Neuron (in vitro differentiated cells): ENCODE results near the gene BCL11A.

Experiments
- H2AFZ ChIP-seq: one replicate; pipeline ENCODE4 v1.6.1; 2013; ENCODE audit warnings: low read depth, mild to moderate bottlenecking, inconsistent platforms, low read length, moderate library complexity
- H3K27me3 ChIP-seq: one replicate; pipeline ENCODE4 v1.6.1; 2013; ENCODE audit warnings: low read length; ENCODE audit not compliant: insufficient read depth
- H3K36me3 ChIP-seq: one replicate; pipeline ENCODE4 v1.6.1; 2013; ENCODE audit warnings: low read length; ENCODE audit not compliant: insufficient read depth
- H3K4me1 ChIP-seq: one replicate; pipeline ENCODE4 v1.6.1; 2013; ENCODE audit warnings: low read length; ENCODE audit not compliant: insufficient read depth
- H3K4me3 ChIP-seq: 2 replicates; pipeline ENCODE4 v1.5.1; 2013; ENCODE audit warnings: mild to moderate bottlenecking, low read length, moderate library complexity
- H3K9me3 ChIP-seq: one replicate; pipeline ENCODE4 v1.6.1; 2013; ENCODE audit warnings: low read length

BCL11A gene

GRCh38 chr2:60534052-60534685 is 19.3 kb downstream of the BCL11A start:
- Histone ChIP-seq H3K4me1 (peaks cover 12% of the 10 kb centered on the region), H3K9me3 (peaks cover 2% of the 10 kb centered on the region), H3K36me3 (no peaks in the 10 kb centered on the region), H3K27me3 (peaks cover 70% of the 10 kb centered on the region), H2AFZ (no peak overlapping the region), H3K4me3 (no peak overlapping the region)

GRCh38 chr2:60533101-60534051 is 20.1 kb downstream of the BCL11A start:
- no peak overlapping the region for H3K4me3 ChIP-seq
- no peaks in the 10 kb centered on the region for H3K36me3 ChIP-seq
- H2AFZ ChIP-seq, result no peak overlapping the region
- H3K9me3 ChIP-seq, result peaks cover 2% of the 10 kb centered on the region
- H3K27me3 ChIP-seq, result peaks cover 64% of the 10 kb centered on the region
- peaks cover 12% of the 10 kb centered on the region for H3K4me1 ChIP-seq

- Histone ChIP-seq H3K27me3 (peaks cover 58% of the 10 kb centered on the region), H3K9me3 (peaks cover 2% of the 10 kb centered on the region), H3K36me3 (no peaks in the 10 kb centered on the region), H3K4me3 (no peak overlapping the region), H2AFZ (no peak overlapping the region), H3K4me1 (peaks cover 12% of the 10 kb centered on the region)
These were observed 21.0 kb downstream of the BCL11A start for GRCh38 chr2:60532421-60532820.

- Histone ChIP-seq H3K9me3 (peaks cover 2% of the 10 kb centered on the region), H3K27me3 (peaks cover 58% of the 10 kb centered on the region), H2AFZ (no peak overlapping the region), H3K4me3 (no peak overlapping the region), H3K4me1 (peaks cover 12% of the 10 kb centered on the region), H3K36me3 (no peaks in the 10 kb centered on the region)
These were observed 21.7 kb downstream of the BCL11A start for GRCh38 chr2:60531701-60532133.

GRCh38 chr2:60530660-60531281 is 22.7 kb downstream of the BCL11A start:
- no peak overlapping the region for H2AFZ ChIP-seq
- H3K36me3 ChIP-seq, result no peaks in the 10 kb centered on the region
- H3K4me3 ChIP-seq, result no peak overlapping the region
- H3K27me3 ChIP-seq, result peaks cover 53% of the 10 kb centered on the region
- H3K4me1 ChIP-seq, result peaks cover 12% of the 10 kb centered on the region
- H3K9me3 ChIP-seq, result peaks cover 2% of the 10 kb centered on the region

- H3K9me3 ChIP-seq, result peaks cover 2% of the 10 kb centered on the region
- no peak overlapping the region for H3K4me3 ChIP-seq
- no peaks in the 10 kb centered on the region for H3K36me3 ChIP-seq
- H3K4me1 ChIP-seq, result peaks cover 12% of the 10 kb centered on the region
- H2AFZ ChIP-seq, result no peak overlapping the region
- peaks cover 45% of the 10 kb centered on the region for H3K27me3 ChIP-seq
These were observed 23.4 kb downstream of the BCL11A start for GRCh38 chr2:60529785-60530627.

GRCh38 chr2:60529136-60529784 is 24.2 kb downstream of the BCL11A start:
- Histone ChIP-seq H2AFZ (no peak overlapping the region), H3K4me3 (no peak overlapping the region), H3K4me1 (peaks cover 12% of the 10 kb centered on the region), H3K27me3 (peaks cover 40% of the 10 kb centered on the region), H3K36me3 (no peaks in the 10 kb centered on the region), H3K9me3 (peaks cover 2% of the 10 kb centered on the region)

GRCh38 chr2:60528281-60529020 is 25.0 kb downstream of the BCL11A start:
- no peak overlapping the region for H3K4me3 ChIP-seq
- H3K27me3 ChIP-seq, result peaks cover 32% of the 10 kb centered on the region
- peaks cover 7% of the 10 kb centered on the region for H3K4me1 ChIP-seq
- peaks cover 2% of the 10 kb centered on the region for H3K9me3 ChIP-seq
- H3K36me3 ChIP-seq, result no peaks in the 10 kb centered on the region
- no peak overlapping the region for H2AFZ ChIP-seq

GRCh38 chr2:60527762-60528161 is 25.7 kb downstream of the BCL11A start:
- peaks cover 3% of the 10 kb centered on the region for H3K4me1 ChIP-seq
- no peaks in the 10 kb centered on the region for H3K36me3 ChIP-seq
- peaks cover 26% of the 10 kb centered on the region for H3K27me3 ChIP-seq
- H2AFZ ChIP-seq, result no peak overlapping the region
- no peak overlapping the region for H3K4me3 ChIP-seq
- H3K9me3 ChIP-seq, result peaks cover 2% of the 10 kb centered on the region

- Histone ChIP-seq H3K36me3 (no peaks in the 10 kb centered on the region), H3K4me3 (no peak overlapping the region), H3K9me3 (peaks cover 2% of the 10 kb centered on the region), H3K27me3 (peaks cover 15% of the 10 kb centered on the region), H3K4me1 (peaks cover 3% of the 10 kb centered on the region), H2AFZ (no peak overlapping the region)
These were observed 26.8 kb downstream of the BCL11A start for GRCh38 chr2:60526623-60527022.

GRCh38 chr2:60525899-60526298 is 27.6 kb downstream of the BCL11A start:
- H2AFZ ChIP-seq, result no peak overlapping the region
- peaks cover 3% of the 10 kb centered on the region for H3K4me1 ChIP-seq
- no peak overlapping the region for H3K4me3 ChIP-seq
- no peaks in the 10 kb centered on the region for H3K36me3 ChIP-seq
- no peaks in the 10 kb centered on the region for H3K9me3 ChIP-seq
- peaks cover 10% of the 10 kb centered on the region for H3K27me3 ChIP-seq
